Astrocyte of the cerebellum (primary cell): ENCODE results near the gene ZDHHC1.

Source experiments
- DNase-seq: peaks from one replicate; pipeline ENCODE4 v3.0.0-alpha.2; 2011; ENCODE audit warnings: low read depth
- H3K4me3 ChIP-seq: 2 replicates; pipeline ENCODE4 v1.5.1; 2011; ENCODE audit warnings: mild to moderate bottlenecking, low read depth, low read length, moderate library complexity
- in situ Hi-C: cut with HindIII; loops from 2 replicates; pipeline ENCODE4 v1.10.0; 2017; ENCODE audit warnings: low sequenced_read_pairs
- TF ChIP-seq, protein P1 (sequence below): IDR thresholded peaks from 2 replicates; pipeline ENCODE4 v1.5.1; 2012; ENCODE audit warnings: low read length, low read depth, moderate library complexity, mild to moderate bottlenecking; ENCODE audit errors: missing control alignments

Gene ZDHHC1

GRCh38 chr16:67457611-67458010 is 41.3 kb upstream of the ZDHHC1 start:
- in situ Hi-C loops = no loop called here
- TF ChIP-seq, protein P1, sequence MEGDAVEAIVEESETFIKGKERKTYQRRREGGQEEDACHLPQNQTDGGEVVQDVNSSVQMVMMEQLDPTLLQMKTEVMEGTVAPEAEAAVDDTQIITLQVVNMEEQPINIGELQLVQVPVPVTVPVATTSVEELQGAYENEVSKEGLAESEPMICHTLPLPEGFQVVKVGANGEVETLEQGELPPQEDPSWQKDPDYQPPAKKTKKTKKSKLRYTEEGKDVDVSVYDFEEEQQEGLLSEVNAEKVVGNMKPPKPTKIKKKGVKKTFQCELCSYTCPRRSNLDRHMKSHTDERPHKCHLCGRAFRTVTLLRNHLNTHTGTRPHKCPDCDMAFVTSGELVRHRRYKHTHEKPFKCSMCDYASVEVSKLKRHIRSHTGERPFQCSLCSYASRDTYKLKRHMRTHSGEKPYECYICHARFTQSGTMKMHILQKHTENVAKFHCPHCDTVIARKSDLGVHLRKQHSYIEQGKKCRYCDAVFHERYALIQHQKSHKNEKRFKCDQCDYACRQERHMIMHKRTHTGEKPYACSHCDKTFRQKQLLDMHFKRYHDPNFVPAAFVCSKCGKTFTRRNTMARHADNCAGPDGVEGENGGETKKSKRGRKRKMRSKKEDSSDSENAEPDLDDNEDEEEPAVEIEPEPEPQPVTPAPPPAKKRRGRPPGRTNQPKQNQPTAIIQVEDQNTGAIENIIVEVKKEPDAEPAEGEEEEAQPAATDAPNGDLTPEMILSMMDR = no peak
- no peak for DNase-seq
- H3K4me3 ChIP-seq = no peak overlapping the region

- DNase-seq = peak; percentile 22
- H3K4me3 ChIP-seq = no peak overlapping the region
These were observed 40.3 kb upstream of the ZDHHC1 start for GRCh38 chr16:67456391-67457081.

GRCh38 chr16:67454852-67455251 is 38.6 kb upstream of the ZDHHC1 start:
- H3K4me3 ChIP-seq = no peak overlapping the region
- in situ Hi-C loops = no loop called here
- TF ChIP-seq, protein P1 = no peak
- DNase-seq = no peak

More at GRCh38 chr16:67456391-67457081, 40.3 kb upstream of the ZDHHC1 start:
- in situ Hi-C loops = no loop called here
- TF ChIP-seq, protein P1 = peak; percentile 65

GRCh38 chr16:67454104-67454503 is 37.8 kb upstream of the ZDHHC1 start:
- no peak overlapping the region for H3K4me3 ChIP-seq
- DNase-seq = no peak
- TF ChIP-seq, protein P1 = no peak
- in situ Hi-C loops = no loop called here

GRCh38 chr16:67451704-67452435 is 35.6 kb upstream of the ZDHHC1 start:
- TF ChIP-seq, protein P1 = no peak
- in situ Hi-C loops = no loop called here
- no peak for DNase-seq
- no peak overlapping the region for H3K4me3 ChIP-seq

DNA sequence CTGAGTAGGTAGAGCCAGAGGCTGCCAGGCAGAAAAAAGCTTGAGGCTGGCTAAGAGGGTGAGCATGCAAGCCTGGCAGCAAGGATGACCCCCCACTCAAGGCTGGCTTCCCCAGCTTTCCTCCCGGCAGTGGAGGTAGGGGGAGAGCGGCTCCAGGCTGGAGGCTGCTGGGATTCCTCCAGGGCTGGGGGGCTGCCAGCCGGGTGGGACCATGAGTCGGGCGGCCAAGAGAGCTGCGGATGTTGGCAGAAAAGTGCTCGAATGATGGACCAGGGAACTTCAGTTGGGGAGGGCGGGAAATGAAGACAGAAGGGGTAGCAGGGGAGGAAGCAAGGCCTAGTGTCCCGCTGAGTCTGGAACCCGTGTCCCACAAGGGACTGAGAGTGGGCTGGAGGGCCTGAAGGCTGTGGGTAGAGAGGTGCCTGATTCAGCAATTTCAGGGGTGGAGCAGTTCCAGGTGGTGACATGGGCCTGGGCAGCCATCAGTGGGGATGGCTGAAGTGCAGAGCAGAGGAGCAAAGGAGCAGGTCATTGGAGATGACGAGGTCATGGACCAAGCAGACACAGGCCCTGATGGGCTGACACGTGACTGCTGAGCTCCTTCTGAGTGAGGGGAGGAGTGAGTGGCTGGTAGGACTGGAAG is 34.9 kb upstream of the ZDHHC1 start:
- in situ Hi-C loops = no loop called here
- no peak for DNase-seq
- TF ChIP-seq, protein P1 = no peak
- no peak overlapping the region for H3K4me3 ChIP-seq
